Superior temporal gyrus (tissue), 1 donor: ENCODE data around the gene HM13.
"Not testable (repeated sequence)": the region's sequence is repeated elsewhere in the genome, so short reads cannot be mapped to it uniquely, and the experiment has no call there.

Source experiments
- DNase-seq: peaks from one replicate; pipeline ENCODE4 v3.0.0-alpha.2; 2016; ENCODE audit errors: extremely low spot score

HM13 gene

DNA sequence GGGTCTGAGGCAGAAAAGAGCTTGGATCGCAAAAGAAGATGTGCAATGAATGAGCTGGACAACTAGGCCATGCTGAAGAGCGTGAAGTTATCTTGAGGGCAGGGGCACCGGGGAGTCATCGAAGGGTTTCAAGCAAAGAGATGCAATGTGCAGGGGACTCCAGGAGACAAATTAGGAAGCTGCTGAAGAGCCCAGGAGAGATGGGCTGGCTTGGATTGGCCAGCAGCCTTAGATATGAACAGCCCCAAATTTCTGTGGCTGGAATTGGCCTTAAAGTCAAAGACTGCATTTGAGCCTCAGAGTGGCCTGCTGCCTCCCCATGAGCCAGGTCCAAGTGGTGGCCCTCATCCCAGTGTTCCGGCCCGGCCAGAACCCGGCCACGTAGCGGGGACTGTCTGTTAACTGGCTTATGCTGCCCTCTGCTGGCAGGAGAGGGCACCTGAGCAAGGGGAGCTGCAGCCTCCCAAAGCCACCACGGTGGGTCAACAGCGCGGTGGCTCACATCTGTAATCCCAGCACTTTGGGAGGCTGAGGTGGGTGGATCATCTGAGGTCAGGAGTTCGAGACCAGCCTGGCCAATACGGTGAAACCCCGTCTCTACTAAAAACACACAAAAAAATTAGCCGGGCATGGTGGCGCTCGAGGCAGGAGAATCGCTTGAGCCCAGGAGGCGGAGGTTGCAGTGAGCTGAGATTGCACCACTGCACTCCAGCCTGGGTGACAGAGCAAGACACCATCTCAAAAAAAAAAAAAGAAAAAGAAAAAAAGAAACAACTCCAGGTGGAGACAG lies 11.2 kb upstream of the HM13 start:
- peak; percentile 85 for DNase-seq

DNA sequence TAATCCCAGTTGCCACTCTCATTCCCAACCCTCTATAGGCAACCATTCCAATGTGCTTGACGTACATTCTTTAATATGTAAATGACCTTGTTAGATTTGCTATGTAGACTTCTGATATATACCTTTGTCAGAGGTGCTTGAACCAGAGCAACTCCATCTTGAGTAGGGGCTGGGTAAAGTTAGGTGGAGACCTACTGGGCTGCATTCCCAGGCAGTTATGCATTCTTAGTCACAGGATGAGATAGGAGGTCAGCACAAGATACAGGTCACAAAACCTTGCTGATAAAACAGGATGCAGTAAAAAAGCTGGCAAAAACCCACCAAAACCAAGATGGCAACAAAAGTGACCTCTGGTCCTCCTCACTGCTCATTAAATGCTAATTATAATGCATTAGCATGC lies 8.3 kb upstream of the HM13 start:
- DNase-seq = no peak

DNA sequence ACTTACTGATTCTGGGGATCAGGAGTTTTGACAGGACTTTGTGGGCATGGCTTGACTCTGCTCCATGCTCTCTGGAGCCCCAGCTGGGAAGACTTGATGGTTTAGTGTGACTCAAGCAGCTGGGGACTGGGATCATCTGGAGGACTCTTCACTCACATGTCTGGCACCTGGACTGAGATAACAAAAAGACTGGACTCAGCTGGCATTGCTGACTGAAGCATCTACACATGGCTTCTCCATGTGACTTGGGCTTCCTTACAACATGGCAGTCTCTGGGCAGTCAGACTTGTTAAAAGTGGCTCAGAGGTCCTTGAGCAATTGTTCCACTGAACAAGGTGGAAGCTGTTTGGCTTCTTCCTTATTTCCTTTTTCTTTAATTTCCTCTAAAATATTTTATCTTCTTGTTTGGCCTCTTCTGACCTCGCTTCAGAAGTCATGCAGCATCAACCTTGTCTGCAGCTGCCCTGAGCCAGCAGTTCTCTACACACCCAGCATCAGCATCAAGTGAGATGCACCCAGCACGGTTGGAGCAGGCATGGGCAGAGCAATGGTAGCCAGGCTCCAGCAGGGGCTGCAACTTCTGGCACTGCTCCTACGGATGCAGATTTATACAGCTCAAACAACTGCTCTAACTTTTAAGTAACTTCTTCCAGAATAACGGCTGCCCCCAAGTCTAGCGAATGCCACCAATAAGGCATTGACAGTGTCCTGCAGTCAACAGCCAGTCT lies 5.6 kb upstream of the HM13 start:
- no peak for DNase-seq

DNA sequence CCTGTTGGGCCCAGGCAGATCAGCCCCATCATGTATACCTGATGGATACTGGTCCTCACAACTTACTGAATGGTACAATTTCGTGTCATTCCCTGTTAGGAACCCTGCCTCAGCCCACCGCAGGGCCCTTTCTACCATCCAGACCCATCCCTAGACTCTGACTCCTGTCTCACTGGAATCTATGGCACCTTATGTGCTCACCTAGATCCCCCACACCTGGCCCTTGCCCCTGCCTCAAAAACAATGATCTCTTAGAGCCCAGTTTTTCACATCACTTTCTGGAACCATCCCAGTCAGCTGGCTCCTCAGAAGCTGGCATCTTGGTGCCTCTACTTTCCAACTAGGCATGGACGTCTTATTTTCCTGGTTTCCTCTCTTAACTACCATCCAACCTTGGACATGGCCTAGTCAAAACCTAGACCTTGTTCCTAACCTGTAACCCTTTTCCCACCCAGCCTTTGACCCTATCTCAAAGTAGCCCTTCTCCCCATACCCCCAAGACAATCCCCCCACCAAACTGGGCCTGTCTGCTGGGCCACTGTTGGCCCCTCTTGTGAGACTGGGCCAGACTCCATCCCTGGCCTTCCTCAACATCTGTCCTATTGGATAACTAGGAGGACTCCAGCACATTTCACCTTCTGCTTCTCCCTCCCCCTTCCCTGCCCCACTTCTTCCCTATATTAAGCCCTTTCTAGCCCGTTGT lies 981 bp downstream of the HM13 start:
- DNase-seq = no peak

DNA sequence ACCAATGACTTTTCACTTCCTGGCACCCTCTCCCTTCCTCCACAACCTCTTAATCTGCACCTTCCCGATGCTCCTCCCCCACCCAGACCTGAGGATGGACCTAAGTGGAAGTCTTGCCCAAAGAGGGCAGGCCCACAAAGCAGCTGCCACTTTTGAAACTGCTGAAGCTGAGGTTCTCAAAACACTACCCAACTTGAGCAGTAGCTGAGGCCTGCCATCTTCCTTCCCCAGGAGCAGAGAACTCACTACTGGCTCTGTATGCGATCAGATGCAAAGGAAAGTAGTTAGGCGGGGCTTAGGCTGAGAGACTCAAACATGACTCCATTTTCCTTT lies 1.5 kb downstream of the HM13 start:
- no peak for DNase-seq

DNA sequence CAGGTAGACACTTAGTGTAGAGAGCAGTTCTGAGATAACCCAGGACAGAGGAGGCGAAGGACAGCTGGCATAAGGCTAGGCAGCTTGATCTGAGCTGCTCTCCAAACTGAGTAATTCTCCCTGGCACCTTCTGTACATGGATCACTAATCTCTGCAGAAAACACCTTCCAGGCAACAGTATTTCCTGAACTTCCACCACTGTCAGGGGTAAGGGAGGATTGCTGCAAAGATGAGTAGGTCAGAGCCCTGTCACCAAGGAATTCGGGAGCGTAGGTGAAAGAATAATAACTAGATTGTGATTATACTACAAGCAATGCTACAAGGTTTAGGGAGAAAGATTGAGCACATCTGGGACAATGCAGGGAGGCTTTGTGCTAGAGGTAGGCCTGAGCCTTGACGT lies 1.9 kb downstream of the HM13 start:
- no peak for DNase-seq

DNA sequence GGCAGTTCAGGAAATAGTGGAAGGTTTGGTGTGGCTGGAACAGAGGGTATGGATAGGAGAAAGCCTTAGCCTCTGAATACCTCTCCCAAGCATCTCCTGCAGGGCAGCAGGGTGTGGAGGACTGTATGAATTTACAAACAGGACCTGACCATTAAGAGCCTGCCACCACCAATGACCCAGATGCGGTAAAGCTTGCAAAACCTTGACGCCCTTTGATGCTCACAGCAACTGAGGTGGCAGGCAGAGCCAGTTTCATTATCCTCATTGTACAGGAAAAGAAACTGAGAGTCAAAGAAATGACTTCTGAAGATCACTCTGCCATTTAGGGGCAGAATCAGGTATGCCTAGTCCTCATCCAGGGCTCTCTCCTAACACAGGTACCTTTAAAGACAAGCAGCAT lies 2.4 kb downstream of the HM13 start:
- no peak for DNase-seq

DNA sequence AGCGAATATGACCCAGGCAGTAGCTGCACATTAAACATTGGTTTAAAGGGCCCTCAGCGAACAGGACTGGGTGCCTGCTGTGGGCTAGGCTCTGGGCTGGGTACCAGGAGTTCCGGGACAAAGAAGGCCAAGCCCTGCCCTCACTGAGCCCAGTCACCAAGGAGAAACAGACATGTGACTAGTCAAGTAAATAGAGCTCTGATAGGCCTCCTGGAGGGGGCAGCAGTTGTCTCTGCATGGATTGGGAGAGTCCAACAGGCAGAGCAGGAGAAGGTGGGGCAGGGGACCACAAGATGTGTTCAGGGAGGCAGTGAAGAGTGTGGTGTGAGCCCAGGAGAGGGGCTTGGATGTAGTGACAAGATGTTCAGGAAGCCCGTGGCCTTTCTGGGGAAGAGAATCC lies 3.1 kb downstream of the HM13 start:
- DNase-seq = no peak

DNA sequence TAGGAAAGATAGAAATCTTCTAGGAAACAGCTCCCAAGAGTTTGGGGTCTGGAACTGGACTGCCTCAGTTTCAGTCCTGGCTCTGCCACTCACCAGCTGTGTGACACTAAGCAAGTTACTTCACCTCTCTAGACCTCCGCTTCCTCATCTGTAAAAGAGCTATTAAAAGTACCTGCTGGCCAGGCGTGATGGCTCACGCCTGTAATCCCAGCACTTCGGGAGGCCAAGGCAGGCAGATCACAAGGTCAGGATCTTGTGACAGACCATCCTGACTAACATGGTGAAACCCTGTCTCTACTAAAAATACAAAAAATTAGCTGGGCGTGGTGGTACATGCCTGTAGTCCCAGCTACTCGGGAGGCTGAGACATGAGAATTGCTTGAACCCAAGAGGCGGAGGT lies 7.0 kb downstream of the HM13 start:
- not testable (repeated sequence) for DNase-seq

DNA sequence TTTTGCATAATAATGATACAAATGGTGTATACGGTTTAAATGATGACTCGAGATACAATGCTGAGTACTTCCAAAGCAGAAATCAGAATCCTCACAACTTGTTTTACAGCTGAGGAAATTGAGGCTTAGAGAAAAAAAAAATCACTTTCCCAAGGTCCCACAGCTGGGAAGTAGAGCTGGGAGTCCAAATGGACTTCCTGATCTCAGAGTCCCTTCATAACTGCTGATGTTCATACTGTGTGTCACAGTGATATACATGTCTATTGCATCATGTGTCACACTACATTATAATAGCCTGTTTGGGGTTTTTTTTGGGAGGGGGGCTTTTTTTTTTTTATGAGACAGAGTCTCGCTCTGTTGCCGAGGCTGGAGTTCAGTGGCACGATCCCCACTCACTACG lies 8.5 kb downstream of the HM13 start:
- no peak for DNase-seq

DNA sequence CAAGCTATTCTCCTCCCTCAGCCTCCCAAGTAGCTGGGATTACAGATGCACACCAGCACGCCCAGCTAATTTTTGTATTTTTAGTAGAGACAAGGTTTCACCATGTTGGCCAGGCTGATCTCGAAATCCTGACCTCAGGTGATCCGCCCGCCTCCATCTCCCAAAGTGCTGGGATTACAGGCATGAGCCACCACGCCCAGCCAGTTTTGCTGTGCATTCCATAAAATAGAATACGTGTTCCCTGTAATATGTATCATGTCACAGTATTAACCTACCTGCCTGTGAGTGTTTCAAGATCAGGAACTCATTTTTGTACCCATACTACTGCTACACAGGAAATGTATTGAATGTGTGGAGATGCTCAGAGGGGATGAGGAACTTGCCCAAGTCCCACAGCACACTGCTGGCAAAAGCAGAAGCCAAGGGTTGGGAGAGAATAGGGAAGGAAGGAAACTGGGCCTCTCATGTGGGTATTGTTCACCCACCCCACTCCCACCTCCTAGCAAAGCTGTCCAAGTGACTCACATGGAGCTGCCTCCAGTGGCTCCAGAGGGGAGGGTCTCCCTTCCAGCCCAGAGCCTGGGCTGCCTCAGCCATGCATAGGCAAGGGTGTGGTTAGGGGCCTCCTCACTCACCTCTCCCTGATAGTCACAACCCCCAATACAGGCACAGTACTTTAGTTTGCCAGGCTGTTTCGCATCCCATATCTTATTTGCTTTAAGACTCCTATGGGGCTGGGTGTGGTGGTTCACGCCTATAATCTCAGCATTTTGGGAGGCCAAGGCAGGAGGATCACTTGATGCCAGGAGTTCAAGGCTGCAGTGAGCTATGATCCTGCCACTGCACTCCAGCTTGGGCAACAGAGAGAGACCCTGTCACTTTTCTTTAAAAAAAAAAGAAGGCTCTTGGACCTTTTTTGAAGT lies 9.4 kb downstream of the HM13 start:
- no peak for DNase-seq

DNA sequence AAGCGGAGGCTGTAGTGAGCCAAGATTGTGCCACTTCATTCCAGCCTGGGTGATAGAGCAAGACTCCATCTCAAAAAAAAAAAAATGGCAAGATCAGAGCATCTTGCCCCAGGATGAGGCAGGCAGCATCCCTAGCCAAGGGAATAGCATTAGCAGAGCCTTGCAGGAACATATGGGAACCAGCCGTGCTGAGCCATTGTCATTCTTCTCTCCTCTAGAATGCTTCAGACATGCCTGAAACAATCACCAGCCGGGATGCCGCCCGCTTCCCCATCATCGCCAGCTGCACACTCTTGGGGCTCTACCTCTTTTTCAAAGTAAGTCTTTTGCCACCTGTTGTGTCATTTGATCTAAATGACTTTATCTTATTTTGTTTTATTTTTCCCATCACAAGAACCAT lies 13.0 kb downstream of the HM13 start:
- DNase-seq = no peak

DNA sequence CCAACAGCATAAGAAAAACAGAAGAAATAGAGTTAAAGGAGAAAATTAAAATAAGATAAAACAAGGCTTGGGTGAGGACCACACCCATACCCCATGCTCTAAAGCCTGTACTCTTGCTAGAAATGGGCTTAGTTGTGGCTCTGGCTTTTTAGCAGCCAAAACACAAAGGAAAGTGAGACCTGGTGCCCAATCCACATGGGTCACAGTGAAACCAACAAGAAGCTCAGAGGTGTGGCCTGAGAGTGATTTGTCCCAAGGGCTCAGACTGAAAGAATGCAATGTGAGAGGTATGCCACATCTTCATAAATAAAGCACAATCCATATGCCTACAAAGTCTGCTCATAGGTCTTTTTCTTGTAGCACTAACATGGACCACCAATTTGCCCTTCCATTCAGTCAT lies 21.1 kb downstream of the HM13 start:
- no peak for DNase-seq

DNA sequence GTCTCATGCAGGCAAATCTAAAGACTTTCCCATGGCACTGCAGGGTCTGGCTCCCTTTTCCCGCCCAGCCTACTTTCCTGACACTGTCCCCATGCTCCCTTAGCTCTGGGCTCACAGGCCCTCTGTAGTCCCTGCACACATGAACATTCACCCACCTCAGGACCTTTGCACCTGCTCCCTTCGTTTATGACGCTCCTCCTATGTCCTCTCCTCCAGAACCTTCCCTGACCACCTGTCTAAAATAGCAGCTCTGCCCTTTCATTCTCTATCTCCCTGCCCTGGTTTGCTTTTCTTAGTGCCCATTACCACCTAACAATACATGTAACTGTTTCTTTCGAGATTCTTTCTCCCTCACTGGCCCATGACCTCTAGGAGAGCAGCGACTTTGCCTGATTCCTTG lies 22.3 kb downstream of the HM13 start:
- no peak for DNase-seq

DNA sequence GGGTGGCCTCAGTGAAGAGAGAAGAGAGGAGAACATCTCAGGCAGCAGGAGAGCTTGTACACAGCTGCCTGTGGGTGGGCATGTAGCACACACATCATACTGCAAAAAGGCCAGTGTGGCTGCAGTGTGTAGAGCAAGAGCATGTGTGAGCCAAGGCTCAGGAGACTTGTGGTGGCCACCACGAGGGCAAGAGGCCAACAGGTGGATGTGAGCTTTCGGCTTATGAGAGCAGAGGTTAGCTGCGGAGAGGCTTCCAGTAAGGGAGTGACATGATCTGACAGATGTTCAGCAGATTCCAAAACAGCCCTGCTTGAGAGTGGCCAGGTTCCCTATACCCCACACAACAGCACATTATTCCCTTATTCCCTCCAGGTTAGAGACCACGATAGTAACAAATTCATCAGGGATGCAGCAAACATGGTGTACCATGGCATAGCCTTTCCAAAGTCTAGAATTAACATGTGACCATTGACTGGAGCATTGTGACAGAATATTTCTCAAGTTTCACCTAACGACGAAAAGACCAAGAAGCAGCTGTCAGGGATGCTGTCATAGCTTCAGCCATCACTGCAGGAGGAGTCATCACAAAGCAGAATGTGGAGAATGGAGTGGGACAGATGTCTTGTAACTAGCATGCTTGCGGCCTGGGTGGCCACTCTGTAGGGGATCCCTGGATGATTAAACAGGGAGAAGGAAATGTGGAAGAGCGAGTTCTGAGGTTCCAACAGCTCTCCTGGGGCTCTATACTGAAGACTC lies 23.1 kb downstream of the HM13 start:
- no peak for DNase-seq

DNA sequence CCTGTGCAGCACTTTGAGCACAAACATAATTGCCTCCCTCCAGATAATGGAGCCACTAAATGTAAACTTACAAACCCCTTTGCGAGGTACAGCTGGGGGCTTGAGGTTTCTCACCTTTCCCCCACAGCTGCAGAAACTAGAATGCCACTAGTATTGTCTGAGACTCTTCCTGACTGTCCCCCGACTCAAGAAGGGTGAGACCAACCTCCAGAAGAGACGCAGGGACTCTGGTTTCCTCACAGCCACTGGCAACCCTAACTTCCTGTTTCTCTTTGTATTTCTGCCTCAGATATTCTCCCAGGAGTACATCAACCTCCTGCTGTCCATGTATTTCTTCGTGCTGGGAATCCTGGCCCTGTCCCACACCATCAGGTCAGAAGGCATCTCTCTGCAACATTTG lies 23.6 kb downstream of the HM13 start:
- no peak for DNase-seq

DNA sequence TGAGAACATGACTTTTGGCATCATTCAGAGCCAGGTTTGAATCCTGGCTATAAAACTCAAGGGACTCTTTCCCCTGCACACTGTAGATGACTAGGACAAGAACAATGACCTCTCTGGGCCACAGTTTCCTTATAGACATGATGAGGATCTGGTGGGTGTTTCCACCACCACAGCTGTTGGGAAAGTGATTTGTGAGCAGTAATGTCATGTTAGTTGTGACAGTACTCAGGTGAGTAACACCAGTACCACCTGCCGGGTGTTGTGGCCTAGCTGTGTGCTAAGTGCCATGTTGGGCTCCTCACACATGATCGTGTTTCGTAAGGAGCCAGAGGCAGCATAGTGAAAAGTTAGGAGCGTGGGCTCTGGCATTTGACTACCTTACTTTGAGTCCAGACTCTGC lies 24.1 kb downstream of the HM13 start:
- DNase-seq = no peak

DNA sequence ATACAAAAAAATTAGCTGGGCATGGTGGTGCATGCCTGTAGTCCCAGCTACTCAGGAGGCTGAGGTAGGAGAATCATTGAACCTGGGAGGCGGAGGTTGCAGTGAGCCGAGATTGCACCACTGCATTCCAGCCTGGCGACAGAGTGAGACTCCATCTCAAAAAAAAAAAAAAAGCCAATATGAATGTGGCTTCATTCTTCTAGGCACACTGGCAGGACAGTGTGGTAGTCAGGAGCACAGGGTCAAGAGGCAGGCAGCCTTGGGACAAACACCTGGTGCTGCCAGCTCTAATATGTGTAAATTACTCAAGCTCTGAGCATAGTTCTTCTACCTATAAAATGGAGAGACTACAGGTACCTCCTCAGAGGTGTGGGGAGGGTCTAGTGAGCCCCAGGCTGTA lies 25.4 kb downstream of the HM13 start:
- not testable (repeated sequence) for DNase-seq

DNA sequence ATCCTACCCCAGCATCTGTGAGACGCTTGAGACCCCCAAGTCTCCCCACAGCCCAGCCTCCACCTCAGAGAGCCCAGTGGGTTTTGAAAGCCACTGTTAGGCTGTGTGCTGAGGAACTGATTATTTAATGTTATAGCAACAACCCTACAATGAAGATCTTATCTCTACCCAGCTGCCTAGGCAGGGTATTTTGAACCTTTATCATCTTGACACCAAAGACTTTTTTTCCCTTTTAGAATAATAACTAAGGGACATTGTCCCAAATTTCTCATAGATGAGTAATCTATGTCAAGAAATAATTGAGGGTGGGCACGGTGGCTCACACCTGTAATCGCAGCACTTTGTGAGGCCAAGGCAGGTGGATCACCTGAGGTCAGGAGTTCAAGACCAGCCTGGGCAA lies 26.2 kb downstream of the HM13 start:
- no peak for DNase-seq

DNA sequence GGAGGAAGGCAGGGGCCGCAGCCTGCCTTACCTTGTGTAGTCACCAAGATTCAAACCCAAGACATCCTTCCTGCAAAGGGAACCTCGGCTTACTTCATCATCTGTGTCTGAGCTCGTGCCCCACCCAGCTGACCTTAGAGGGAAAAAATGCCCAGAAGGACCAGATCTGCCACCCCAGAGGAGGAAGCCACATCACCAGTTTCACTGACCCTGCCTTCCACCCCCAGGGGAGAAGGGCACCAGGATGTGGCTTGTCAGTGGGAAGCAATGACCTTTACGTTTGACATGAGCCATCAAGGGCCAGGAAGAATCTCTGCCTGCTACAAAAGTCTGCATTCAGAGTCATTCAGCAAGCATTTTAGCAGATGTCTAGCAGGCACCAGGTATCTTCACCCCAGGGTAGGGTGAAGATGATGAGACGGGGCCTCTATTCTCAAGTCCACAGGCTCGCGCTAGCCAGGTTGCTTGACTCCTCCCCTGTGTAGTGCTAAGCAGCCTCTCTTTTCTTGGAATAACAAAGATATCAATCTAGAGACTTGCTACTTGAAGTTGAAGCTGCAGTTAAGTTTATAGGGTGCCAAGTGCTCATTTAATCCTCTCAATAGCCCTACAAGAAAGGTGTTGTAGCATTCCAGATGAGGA lies 28.1 kb downstream of the HM13 start:
- DNase-seq = no peak

DNA sequence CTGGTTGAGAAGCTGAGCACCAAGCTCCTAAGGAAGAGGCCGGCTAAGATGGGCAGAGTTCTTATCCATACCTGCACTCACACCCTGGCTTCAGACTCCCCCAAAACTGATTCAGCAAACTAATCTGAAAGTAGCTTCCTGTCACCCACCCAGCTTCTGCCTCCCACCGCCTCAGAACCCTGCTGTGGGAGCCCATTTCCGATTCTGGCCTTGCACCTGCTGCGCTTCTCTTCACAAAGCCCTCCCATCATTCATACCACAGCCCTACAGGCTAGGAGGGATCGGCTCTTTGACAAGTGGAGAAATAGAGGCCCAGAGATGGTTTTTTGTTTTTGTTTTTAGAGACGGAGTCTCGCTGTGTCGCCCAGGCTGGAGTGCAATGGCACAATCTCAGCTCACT lies 28.7 kb downstream of the HM13 start:
- DNase-seq = no peak
